ENCODE measurements around the gene WLS.

GRCh38 chr1:68204977-68205630 lies 27.2 kb downstream of the WLS start:
- TF ChIP-seq POLR2AphosphoS5 (IDR thresholded peaks at IDR 0.05) (no peak), EP300 (conservative IDR thresholded peaks at IDR 0.05; ENCODE audit: poor library complexity, severe bottlenecking) (no peak), CTCF (IDR thresholded peaks at IDR 0.05; ENCODE audit: poor library complexity, severe bottlenecking) (no peak), EZH2 (IDR thresholded peaks at IDR 0.05; ENCODE audit: borderline replicate concordance, insufficient read depth, low read length, poor library complexity, severe bottlenecking) (no peak)

Measured in neural cell (in vitro differentiated cells).